Stimulated activated CD4-positive, alpha-beta T cell treated with anti-CD3 and anti-CD28 coated beads, Interleukin-1b, Interleukin-23, amount 100 ng/mL, for 48 hours (primary cell): ENCODE results near the gene ITGB5.
"Not testable (repeated sequence)": the region's sequence is repeated elsewhere in the genome, so short reads cannot be mapped to it uniquely, and the experiment has no call there.

Experiments used
- DNase-seq: peaks from one replicate; pipeline ENCODE4 v3.0.0-alpha.2; 2020

Gene ITGB5

DNA sequence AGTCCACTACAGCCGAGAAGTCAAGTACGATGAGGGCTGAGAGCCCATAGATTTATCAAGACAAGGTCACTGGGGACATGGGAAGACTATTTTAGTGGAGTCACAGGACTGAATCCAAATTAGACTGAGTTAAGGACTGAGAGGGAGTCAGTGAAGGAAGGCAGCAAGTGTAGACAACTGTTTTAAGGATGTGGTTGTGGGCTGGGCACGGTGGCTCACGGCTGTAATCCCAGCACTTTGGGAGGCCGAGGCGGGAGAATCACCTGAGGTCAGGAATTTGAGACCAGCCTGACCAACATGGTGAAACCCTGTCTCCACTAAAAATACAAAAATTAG is 104.8 kb downstream of the ITGB5 start:
- not testable (repeated sequence) for DNase-seq

DNA sequence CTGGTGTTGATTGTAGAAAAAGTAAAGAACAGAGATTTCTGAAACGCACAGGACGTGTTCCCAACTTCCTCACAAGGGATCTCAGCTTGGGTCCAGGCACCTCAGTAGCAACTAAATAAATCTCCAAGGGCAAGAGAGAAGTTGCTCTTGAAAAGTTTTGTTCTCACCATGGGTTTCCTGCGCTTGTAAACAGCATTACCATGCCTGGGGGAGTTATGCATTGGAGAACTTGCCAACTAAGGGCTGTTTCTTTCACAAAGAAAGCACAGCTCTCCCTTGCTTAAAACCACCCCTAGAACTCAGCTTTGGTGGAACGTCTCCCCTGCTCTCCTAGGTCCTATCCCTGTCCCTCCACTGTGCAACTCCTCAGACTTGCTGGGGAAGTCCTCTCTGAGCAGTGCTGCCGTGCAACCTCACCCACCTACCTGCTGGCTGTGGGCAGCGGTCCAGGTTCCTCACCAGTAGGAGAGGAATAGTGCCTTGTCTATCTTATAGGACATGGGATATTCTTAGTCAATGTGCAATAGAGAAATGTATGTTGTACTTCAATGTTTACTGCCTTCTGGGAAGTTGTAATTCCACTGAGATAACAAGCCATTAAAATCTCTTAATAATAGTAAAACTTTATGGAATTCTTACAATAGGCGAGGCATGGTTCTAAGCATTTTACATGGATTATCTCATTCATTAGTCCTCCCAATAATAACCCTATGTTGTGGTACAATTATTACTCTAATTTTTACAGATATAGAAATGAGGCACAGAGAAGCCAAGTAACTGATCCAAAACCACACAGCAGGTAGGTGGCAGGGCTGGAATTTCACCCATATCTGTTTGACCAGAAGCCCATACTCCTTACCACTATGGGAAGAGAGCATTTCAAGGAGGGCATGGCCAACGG is 105.4 kb downstream of the ITGB5 start:
- DNase-seq, result no peak

DNA sequence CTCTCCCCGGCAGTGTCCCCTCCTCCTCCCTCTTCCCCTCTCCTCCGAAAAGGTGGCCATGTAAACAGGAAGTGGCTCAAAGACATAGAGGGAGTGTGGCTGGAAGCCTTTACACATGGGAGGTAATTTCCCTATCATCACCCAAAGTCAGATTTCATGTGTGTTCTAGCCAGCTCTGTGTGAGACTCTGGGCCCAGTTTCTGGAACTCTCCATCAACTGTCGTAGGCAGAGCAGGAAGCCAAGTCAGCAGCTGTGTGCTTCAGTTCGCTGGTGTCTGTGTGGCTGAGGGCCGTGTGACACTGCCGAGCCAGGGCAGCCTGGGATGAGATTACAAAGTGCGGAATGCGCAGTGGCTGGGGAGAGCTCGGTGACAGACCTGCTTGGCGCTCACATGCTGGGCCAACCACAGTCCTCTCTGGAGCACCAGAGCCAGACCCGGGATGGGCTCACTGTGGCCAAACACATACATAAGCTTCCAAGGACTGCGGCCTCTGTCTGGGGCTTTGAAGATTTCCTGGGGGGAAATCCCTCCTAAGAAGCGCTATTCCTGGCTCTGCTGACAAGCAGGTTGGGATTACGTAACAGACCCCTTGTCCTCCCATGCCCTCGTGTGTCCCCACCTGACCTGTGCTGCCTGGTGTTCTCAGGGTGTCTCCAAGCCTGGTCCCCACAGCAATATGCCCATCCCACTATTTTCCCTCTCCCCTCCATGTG is 106.2 kb downstream of the ITGB5 start:
- no peak for DNase-seq

DNA sequence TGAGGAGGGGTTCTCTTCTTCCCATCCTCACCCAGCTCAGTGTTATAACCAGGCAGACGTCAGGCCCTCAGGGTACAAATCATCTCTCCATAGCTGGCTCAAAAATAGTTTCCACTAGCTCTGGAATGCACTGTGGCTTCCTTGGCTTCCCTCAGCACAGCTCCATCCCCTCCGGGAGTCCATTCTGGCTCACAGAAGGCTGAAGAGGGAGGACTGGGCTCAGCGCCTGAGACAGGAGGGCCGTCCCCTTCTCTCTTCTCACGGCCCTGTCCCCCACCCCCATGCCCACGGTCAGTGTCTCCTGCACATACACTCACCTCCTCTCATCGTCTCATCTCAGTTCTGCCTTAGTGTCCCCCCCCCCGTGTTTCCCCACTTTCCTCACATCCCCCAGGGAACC is 106.8 kb downstream of the ITGB5 start:
- no peak for DNase-seq

DNA sequence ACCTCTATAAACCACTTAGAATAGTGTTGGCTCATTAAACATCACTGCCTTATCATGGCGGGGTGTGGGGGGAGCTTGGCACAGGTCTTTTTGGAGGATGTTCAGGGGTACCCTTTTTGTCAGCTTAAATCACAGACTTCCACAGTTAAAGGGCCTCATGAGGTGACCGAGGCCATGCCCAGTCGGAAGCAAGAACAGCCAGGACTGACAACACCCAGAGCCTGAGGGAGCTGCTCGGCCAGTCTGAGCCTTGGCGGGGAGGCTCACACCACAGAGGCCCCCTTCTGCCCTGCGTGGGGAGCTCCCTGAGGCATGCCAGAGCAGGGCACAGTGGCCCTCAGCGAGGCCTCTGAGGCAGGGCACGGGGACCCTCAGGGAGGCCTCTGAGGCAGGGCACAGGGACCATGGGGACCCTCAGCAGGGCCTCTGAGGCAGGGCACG is 107.4 kb downstream of the ITGB5 start:
- no peak for DNase-seq

DNA sequence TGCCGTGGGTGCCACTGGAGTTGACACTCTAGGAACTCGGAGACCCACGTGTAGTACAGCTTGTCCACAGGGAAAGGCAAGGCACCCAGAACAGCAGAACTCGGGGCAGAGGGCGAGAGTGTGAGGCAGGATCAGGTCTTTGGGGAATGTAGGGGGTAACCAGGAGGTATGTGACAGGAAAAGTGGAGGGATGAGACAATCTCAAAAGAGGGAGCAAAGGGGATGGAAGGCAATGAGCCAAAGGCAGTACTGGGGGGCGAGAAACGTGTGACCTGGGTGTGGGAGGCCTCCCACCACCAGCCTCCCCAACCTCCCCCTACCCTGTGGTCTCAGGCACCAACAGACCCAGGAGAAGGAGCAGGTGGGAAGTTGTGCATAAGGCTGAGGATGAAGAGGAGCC is 108.0 kb downstream of the ITGB5 start:
- no peak for DNase-seq

DNA sequence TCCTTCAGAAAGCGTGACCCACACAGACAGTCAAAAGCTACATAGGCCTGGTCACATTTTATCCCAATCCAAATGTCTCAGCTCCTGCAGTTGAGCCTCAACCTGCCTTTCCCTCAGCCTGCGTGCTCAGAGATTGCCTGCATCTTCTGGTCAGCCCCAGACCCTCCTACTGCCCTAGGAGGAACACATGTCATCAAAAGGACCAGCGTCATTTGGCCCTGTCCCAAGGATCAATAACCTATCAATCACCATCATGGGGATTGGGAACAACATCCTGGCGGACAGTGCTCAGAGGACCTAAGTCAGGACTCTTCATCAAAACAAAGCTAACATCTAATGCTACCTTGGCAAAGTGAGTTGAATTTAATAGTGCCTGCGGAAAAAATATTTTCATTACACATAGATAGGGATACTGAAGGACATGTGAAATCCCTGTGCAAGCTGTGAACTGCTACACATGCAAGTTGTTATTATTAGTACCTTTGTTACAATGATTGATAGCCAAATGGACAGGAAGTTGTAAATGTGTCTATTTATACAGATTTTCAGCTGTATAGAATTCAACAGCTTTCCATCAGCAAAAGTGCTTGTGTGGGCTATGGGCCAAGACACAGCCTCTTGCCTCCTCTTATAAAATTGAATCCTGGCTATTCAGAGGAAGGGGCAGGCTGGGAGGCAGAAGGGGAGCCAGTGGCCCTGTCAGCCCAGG is 109.2 kb downstream of the ITGB5 start:
- DNase-seq, result no peak

DNA sequence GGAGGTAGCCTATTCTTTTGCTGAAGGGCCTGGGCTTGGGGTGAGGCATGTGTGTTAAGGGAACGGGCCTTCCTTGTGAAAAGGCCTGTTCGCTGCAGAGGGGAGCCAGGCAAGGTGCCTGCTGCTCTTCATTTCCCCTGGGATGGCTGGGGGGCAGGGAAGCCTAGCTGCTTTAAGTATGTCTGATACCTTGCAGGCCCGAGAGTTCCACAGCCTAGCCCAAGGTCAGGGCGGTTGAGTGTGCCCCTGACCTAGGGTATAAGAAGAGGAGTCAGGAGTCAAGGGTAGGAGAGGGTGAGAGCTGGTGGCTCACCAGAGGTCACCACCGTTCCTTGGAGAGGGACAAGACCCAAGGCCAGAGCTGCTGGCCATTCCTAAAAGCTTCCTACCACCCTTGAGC is 110.3 kb downstream of the ITGB5 start:
- DNase-seq, result no peak

DNA sequence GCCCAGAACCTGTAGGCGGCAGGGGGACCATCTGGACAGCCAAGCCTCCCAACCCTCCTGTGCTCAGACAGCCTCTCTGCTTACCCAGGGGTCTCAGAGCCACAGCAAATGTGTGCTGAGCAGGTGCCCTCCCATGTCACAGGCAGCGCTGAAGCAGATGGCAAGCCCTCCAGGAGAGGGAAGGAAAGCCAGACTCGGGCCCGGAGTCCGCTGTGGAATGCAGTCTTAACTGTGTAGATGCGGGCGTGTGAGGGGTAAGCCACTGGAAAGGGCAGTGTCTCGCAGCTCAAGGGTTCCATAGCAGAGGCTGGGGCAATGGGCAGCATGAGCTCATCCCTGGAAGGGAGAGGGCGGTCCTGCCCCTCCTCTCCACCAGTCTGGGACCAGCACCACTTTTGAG is 111.3 kb downstream of the ITGB5 start:
- DNase-seq, result no peak

DNA sequence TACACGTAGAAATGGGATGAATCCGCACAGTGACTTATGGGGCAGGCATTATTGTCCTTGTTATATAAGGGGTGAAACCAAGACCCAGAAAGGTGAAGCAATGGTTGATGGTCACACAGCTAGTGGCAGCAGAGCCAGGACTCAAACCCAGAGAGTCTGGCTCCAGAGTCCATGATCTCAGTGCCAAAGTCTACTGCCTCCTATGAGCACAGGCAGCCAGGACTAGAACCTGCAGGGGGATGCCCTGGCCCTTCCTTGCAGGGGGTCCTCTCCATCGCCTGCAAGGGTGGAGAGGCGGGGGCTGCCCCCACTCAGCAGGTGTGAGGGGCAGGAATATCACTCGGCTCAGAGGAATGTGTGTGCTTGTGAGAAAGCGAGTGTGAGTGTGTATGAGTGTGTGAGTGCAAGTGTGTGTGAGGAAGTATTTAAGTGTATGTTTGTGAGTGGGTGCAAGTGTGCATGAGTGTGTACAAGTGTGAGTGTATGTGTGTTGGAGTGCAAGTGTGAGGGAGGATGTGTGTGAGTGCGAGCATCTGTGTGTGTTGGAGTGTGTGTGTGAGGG is 112.2 kb downstream of the ITGB5 start:
- no peak for DNase-seq

DNA sequence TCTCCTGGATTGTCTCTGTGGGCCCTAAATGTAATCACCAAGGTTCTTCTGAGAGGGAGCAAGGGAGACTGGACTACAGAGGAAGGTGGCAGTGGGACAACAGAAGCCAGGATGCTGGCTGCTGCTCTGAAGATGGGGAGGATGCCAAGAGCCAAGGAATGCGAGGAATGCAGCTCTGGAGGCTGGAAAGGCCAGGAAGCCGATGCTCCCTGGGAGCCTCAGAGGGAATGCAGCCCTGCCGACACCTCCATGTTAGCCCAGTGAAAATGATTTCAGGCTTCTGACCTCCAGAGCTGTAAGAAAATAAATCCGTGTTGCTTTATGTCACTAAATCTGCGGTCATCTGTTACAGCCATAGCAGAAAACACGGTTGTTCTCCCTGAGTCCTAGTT is 112.8 kb downstream of the ITGB5 start:
- DNase-seq, result no peak

DNA sequence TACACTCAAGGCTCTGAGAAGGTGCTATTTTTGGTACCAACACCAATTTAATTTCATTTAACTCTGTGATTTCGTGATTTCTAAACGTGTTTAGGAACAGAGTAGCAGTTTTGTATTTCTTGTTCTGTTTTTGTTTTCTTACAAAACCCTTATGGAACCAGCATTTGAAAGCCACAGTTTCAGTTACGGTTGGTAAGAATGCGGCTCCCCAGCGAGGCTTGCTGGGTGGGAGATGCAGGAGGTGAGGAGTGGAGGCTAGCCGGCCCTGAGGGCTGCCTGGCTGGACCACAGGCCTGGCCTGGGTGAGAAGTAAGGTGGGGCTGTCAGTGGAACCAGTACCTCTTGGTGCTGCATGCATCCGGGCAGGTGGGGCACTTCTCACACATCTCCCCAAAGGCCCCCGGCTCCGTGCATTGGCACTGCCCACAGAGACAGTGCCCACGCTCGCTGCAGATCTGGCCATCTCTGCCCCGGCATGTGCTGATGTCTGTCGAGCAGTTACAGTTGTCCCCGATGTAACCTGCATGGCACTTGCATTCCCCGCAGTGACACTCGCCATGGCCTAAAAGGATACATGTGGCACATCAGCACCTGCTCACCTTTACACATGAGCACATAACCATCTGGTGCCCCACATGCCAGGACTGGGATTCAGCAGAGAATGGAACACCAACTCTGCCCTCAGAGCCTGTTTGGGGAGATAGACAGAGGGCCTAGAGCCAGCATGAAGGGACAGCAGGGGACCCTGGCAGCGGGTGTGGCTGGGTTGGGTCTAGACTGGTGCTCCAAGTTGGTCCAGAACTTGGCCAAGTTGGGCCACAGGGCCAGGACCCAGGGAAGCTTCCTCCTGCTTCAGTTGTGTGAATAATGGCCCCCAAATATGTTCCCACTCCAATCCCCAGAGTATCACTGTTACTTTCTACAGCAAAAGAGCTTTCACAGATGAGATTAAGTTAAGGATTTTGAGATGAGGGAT is 113.5 kb downstream of the ITGB5 start:
- no peak for DNase-seq

DNA sequence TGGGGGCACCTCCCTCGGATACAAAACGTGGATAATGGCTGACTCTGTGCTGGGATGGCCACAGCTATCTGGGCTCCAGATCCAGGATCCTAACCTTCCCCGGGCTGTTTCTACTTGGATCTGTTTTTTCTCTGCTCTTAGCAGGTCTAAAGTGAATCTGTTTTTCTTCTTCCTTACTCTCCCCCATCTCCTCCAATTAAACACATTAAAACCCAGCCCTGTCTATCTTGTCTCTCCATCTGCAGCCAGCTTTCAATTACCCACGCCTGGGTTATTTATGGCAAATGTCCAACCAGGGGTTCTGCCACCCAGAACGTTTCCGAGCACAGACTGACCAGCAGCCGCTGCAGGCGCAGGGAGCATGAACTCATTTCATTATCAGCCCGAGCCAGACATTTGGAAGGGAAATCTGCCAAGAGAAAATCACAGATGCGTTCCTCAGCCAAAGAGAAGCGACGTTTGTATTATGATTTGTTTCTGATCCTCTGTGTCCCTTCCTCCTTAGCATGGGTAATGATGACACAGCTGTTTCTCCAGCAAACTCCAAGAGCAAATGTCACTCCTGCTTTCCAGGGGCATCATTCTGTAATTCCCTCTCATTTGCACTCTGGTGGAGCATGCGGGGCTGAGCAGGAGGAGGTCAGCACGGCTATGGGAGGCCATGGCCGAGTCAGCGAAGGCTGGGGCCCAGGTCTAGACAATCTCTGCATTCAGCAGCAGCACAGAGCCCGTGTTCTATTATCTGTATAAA is 114.9 kb downstream of the ITGB5 start:
- DNase-seq, result no peak

DNA sequence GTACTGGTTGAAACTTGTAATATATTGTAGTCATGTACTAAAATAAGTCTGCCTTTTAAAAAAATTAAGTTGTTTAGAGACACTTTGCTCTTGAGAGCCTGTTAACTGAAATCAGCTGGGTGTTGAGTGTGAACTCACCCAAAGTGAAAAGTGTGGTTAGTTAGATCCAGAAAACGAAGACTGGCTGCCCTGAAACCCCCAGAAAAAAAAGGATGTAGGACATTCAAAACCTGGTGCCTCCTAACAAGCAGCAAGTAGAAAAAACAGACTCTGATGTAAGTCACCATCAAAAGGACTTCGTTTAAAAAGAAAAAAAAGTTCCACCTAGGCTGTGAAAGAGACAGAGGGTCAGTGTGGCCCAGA is 116.1 kb downstream of the ITGB5 start:
- no peak for DNase-seq

DNA sequence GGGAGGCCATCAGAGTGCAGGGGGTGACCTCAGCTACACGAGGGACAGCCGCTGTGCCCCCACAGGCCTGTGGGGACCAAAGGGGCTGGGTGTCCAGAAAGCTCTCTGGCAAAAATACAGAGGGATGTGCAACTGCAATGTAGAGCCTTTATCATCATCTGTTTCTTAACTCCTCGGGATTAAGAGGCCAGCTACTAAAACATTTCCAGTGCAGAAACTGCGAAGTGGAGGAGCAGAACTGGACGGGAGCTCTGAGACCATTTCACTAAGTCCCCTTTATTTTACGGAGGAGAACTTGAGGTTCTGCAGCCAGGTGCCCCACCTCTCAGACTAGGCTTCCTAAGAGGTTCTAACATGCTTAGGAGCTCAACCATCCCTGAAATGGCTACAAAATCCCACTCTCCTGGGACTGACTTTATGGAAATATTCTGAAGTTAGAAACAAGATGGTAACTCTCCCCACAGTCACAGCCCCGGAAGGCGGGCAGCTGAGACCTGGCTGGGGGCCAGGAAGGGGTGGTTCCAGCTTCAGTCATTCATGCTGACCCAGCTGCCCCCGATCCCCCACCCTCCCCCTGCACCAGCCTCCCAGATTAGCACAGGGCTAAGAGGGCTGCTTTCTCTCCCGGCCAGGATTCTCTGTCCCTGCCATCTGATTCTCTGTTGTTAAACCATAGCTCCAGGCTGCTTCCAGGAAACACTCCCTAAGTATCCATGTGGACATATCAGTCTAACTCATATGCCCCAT is 116.7 kb downstream of the ITGB5 start:
- no peak for DNase-seq

DNA sequence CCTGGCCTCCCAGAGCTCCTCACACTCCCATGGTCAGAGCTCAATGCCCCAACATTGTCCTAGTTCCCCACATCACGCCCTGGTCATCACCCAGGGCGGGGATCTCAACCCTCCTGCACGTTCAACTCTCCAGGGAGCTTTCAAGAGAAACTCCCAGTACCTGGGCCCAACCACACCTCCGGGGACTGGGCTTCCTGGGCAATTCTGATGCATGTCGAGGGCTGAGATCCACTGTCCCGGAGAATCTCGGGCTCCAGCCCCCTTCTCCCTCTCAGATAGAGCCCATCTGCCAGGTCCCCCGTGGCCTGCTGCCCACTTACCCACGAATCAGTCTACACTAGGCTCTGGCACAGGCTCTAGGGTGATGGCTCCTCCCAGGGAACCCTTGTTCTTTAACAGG is 117.7 kb downstream of the ITGB5 start:
- DNase-seq, result no peak

DNA sequence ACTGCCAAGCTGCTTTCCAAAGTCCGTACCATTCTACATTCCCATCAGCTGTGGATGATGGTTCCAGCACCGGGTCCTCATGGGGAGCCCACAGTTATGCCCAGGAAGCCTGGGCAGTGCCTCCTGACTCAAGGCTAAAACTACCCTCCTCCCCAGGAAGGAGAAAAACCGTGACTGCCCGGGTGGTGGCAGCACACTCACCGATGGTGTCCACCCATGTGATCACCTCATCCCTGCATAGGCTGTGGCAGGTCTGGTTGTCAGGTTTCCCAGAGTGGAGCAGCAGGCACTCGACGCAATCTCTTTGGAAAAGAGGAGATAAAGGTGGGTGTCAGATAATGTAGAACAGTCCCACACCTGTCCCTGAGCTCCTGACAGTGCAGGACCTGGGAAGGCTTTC is 118.4 kb downstream of the ITGB5 start:
- DNase-seq, result peak; percentile 19

DNA sequence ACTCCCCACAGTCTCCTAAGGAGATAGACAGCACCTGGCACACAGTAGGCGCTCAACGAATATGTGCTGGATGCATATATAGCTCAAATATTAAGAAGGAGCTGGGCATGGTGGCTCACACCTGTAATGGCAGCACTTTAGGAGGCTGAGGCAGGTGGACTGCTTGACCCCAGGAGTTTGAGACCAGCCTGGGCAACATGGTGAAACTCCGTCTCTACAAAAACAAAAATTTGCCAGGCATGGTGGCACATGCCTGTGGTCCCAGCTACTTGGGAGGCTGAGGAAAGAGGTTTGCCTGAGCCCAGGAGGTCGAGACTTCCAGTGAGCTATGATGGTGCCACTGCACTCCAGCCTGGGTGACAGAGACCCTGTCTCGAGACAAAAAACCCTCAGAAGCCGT is 119.5 kb downstream of the ITGB5 start:
- no peak for DNase-seq

DNA sequence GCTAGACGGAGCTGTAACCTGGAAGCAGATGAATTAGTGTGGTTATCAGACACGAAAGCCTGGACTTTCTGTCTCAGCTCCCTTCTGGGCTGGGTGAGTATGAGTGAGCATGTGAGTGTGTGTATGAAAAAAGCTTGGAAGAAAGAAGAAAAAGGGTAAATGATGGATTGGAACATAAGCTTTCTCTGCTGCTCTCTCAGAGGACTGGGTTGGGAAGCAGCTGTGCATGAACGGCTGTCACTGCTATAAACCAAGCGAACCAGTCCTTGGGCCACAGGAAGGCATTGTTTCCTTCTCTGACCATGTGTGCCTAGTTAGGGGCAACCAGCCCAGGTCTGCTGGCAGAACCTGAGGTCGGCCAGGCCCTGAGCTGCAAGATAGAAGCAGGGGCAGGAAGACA is 119.9 kb downstream of the ITGB5 start:
- DNase-seq, result no peak
